NT2/D1 (cell line): ENCODE results near the gene CHST8.

Experiments
- DNase-seq: peaks from one replicate; pipeline ENCODE4 v3.0.0-alpha.2; 2011; ENCODE audit warnings: low read depth, low spot score
- H3K27me3 ChIP-seq: 2 replicates; pipeline ENCODE4 v1.6.0; 2011; ENCODE audit warnings: mild to moderate bottlenecking; ENCODE audit not compliant: insufficient read length, insufficient read depth
- H3K36me3 ChIP-seq: 2 replicates; pipeline ENCODE4 v1.6.1; 2011; ENCODE audit warnings: mild to moderate bottlenecking, low read length, mixed read lengths; ENCODE audit not compliant: insufficient read depth, insufficient read length
- H3K4me1 ChIP-seq: 2 replicates; pipeline ENCODE4 v1.5.1; 2011; ENCODE audit not compliant: insufficient read depth, insufficient read length
- H3K4me3 ChIP-seq: 2 replicates; pipeline ENCODE4 v1.5.1; 2011; ENCODE audit warnings: low read depth; ENCODE audit not compliant: insufficient read length
- H3K9ac ChIP-seq: 2 replicates; pipeline ENCODE4 v1.6.0; 2011; ENCODE audit warnings: low read depth; ENCODE audit not compliant: insufficient read length
- H3K9me3 ChIP-seq: 2 replicates; pipeline ENCODE4 v1.5.1; 2011; ENCODE audit warnings: mild to moderate bottlenecking, low read length; ENCODE audit not compliant: insufficient read depth
- SUZ12 ChIP-seq: IDR thresholded peaks from 2 replicates; pipeline ENCODE4 v1.6.1; 2011; ENCODE audit not compliant: insufficient read length, insufficient read depth; ENCODE audit errors: extremely low read depth
- YY1 ChIP-seq: IDR thresholded peaks from 2 replicates; pipeline ENCODE4 v1.6.1; 2011; ENCODE audit not compliant: insufficient read length, insufficient read depth
- ZNF274 ChIP-seq: IDR thresholded peaks from 2 replicates; pipeline ENCODE4 v1.6.1; 2011; ENCODE audit warnings: mild to moderate bottlenecking, low read depth, low read length

The CHST8 gene

GRCh38 chr19:33638167-33639034, 16.6 kb downstream of the CHST8 start:
- H3K4me1 ChIP-seq, result peaks cover 2% of the 10 kb centered on the region
- no peaks in the 10 kb centered on the region for H3K9me3 ChIP-seq
- no peaks in the 10 kb centered on the region for H3K27me3 ChIP-seq
- DNase-seq, result peak; percentile 48
- no peak for TF ChIP-seq YY1
- no peak for TF ChIP-seq ZNF274
- TF ChIP-seq SUZ12, result no peak
- H3K9ac ChIP-seq, result no peak overlapping the region
- H3K4me3 ChIP-seq, result no peak overlapping the region
- no peaks in the 10 kb centered on the region for H3K36me3 ChIP-seq

GRCh38 chr19:33639035-33639681, 17.4 kb downstream of the CHST8 start:
- H3K27me3 ChIP-seq, result no peaks in the 10 kb centered on the region
- peaks cover 2% of the 10 kb centered on the region for H3K4me1 ChIP-seq
- H3K9ac ChIP-seq, result no peak overlapping the region
- H3K4me3 ChIP-seq, result no peak overlapping the region
- no peak for DNase-seq
- no peaks in the 10 kb centered on the region for H3K36me3 ChIP-seq
- H3K9me3 ChIP-seq, result no peaks in the 10 kb centered on the region
- TF ChIP-seq SUZ12 (no peak), YY1 (no peak), ZNF274 (no peak)

- H3K4me1 ChIP-seq, result no peaks in the 10 kb centered on the region
- H3K9ac ChIP-seq, result no peak overlapping the region
- H3K27me3 ChIP-seq, result no peaks in the 10 kb centered on the region
- H3K4me3 ChIP-seq, result no peak overlapping the region
- no peak for DNase-seq
- no peak for TF ChIP-seq SUZ12
- TF ChIP-seq YY1, result no peak
- TF ChIP-seq ZNF274, result no peak
- H3K9me3 ChIP-seq, result no peaks in the 10 kb centered on the region
- H3K36me3 ChIP-seq, result no peaks in the 10 kb centered on the region
Observed at GRCh38 chr19:33640773-33641172, 19.0 kb downstream of the CHST8 start.

- Histone ChIP-seq H3K9me3 (no peaks in the 10 kb centered on the region), H3K4me1 (no peaks in the 10 kb centered on the region), H3K27me3 (no peaks in the 10 kb centered on the region), H3K36me3 (no peaks in the 10 kb centered on the region), H3K9ac (no peak overlapping the region), H3K4me3 (no peak overlapping the region)
- TF ChIP-seq SUZ12 (no peak), ZNF274 (no peak), YY1 (no peak)
- DNase-seq, result no peak
Observed at GRCh38 chr19:33641261-33641660, 19.5 kb downstream of the CHST8 start.

- Histone ChIP-seq H3K9ac (no peak overlapping the region), H3K27me3 (no peaks in the 10 kb centered on the region), H3K4me1 (no peaks in the 10 kb centered on the region), H3K36me3 (no peaks in the 10 kb centered on the region), H3K9me3 (no peaks in the 10 kb centered on the region), H3K4me3 (no peak overlapping the region)
- TF ChIP-seq ZNF274 (no peak), SUZ12 (no peak), YY1 (no peak)
- DNase-seq, result no peak
Observed at GRCh38 chr19:33641956-33642498, 20.3 kb downstream of the CHST8 start.

GRCh38 chr19:33644284-33644836, 22.6 kb downstream of the CHST8 start:
- Histone ChIP-seq H3K4me1 (peaks cover 2% of the 10 kb centered on the region), H3K4me3 (no peak overlapping the region), H3K36me3 (no peaks in the 10 kb centered on the region), H3K9ac (no peak overlapping the region), H3K9me3 (no peaks in the 10 kb centered on the region), H3K27me3 (no peaks in the 10 kb centered on the region)
- TF ChIP-seq SUZ12 (no peak), YY1 (no peak), ZNF274 (no peak)
- no peak for DNase-seq

GRCh38 chr19:33646306-33646705, 24.6 kb downstream of the CHST8 start:
- H3K9me3 ChIP-seq, result no peaks in the 10 kb centered on the region
- no peaks in the 10 kb centered on the region for H3K36me3 ChIP-seq
- no peak overlapping the region for H3K9ac ChIP-seq
- H3K27me3 ChIP-seq, result no peaks in the 10 kb centered on the region
- no peak for DNase-seq
- H3K4me1 ChIP-seq, result peaks cover 5% of the 10 kb centered on the region
- no peak for TF ChIP-seq SUZ12
- no peak for TF ChIP-seq ZNF274
- TF ChIP-seq YY1, result no peak
- no peak overlapping the region for H3K4me3 ChIP-seq
